Testis (tissue), 3 donors: ENCODE measurements around the gene SFMBT2. TPM values are rescaled to one million over a fixed set of nuclear protein-coding genes. Genes with fewer than 3 reads are reported as not detected.
"Not testable (repeated sequence)": the region's sequence is repeated elsewhere in the genome, so short reads cannot be mapped to it uniquely, and the experiment has no call there.

Source experiments
- DNase-seq: peaks from one replicate; pipeline ENCODE4 v3.0.0-alpha.2; 2019
- H3K27ac ChIP-seq, 2 donors: fragments of 200-600 bp; sonication (generic); one replicate each; pipeline ENCODE4 v1.5.1; 2019
- H3K27me3 ChIP-seq: fragments of 200-600 bp; sonication (generic); one replicate; pipeline ENCODE4 v1.5.1; 2019
- H3K36me3 ChIP-seq: fragments of 200-600 bp; sonication (generic); one replicate; pipeline ENCODE4 v1.5.1; 2017; ENCODE audit warnings: low read depth; ENCODE audit errors: missing control alignments
- H3K4me1 ChIP-seq: fragments of 200-600 bp; sonication (generic); one replicate; pipeline ENCODE4 v1.5.1; 2019
- H3K4me3 ChIP-seq, 2 donors: fragments of 200-600 bp; sonication (generic); one replicate each; pipeline ENCODE4 v1.5.1; 2017 to 2019
- H3K9me3 ChIP-seq: fragments of 200-600 bp; sonication (generic); one replicate; pipeline ENCODE4 v1.5.1; 2017
- CTCF ChIP-seq, 3 experiments: fragments of 450-650 bp in 2 of 3; fragments of 200-600 bp in 1 of 3; sonication (generic) in 1 of 3; IDR thresholded peaks; one replicate each; pipeline ENCODE4 v1.5.1; 2016 to 2019; ENCODE audit warnings: antibody characterized with exemption in 3 of 3, mild to moderate bottlenecking in 2 of 3, moderate library complexity in 1 of 3
- POLR2A ChIP-seq: fragments of 450-650 bp; IDR thresholded peaks from one replicate; pipeline ENCODE4 v1.6.1; 2017; ENCODE audit warnings: antibody characterized with exemption, mild to moderate bottlenecking, moderate library complexity
- WGBS, 2 donors: methylation state at CpG; one replicate each; pipeline ENCODE4 v1.1.5; 2018; 5-methylcytosine and 5-hydroxymethylcytosine counted together
- intact Hi-C: fragments of 100-400 bp; cut with DNase I; formaldehyde crosslinking; loops from one replicate; pipeline ENCODE4 v1.15.1; 2023; ENCODE audit warnings: low total_unique reads
- polyA plus RNA-seq: library from polyadenylated mRNA; stranded (reverse); fragments of 350-450 nt; fragmentation: Illumina TruSeq; extraction: RNeasy Lipid Tissue Mini Kit (QIAGEN cat#74804); gene quantifications from one replicate; pipeline ENCODE4 v1.2.3, GENCODE V29; 2014; ENCODE audit warnings: low read depth, low replicate concordance; ENCODE audit not compliant: insufficient read depth
- total RNA-seq, 2 donors: library from RNA; depleted of rRNA; stranded (reverse); fragments of >200 nt; gene quantifications; one replicate each; pipeline ENCODE4 v1.2.3, GENCODE V29; 2016

SFMBT2 gene
- total and polyA plus RNA-seq, 3 donors from 2014 or later, result 3.6 to 8.5 (median 7.6) TPM

- Histone ChIP-seq H3K27me3 (no peaks in the 10 kb centered on the region), H3K36me3 (no peaks in the 10 kb centered on the region), H3K9me3 (no peaks in the 10 kb centered on the region), H3K4me3 (no peak overlapping the region), H3K4me1 (no peaks in the 10 kb centered on the region), H3K27ac (no peak overlapping the region)
- intact Hi-C loops, result no loop called here
- WGBS, 2 donors, result 93 to 94% methylated on average over 6 of the region's 6 CpGs
- no peak for DNase-seq
- no peak for TF ChIP-seq CTCF (IDR thresholded peaks at IDR 0.05)
- no peak for TF ChIP-seq POLR2A
These were observed 224.3 kb downstream of the SFMBT2 start for GRCh38 chr10:7186387-7187018.

GRCh38 chr10:7185367-7185690, 225.5 kb downstream of the SFMBT2 start:
- Histone ChIP-seq H3K9me3 (no peaks in the 10 kb centered on the region), H3K4me3 (no peak overlapping the region), H3K27ac (no peak overlapping the region), H3K27me3 (no peaks in the 10 kb centered on the region), H3K36me3 (no peaks in the 10 kb centered on the region), H3K4me1 (no peaks in the 10 kb centered on the region)
- WGBS, 2 donors, result 87 to 89% methylated on average over 4 of the region's 4 CpGs
- TF ChIP-seq POLR2A, result no peak
- TF ChIP-seq CTCF (IDR thresholded peaks at IDR 0.05), result no peak
- intact Hi-C loops, result no loop called here
- no peak for DNase-seq

GRCh38 chr10:7184660-7185366, 226.0 kb downstream of the SFMBT2 start:
- Histone ChIP-seq H3K36me3 (no peaks in the 10 kb centered on the region), H3K27ac (no peak overlapping the region), H3K4me1 (no peaks in the 10 kb centered on the region), H3K9me3 (no peaks in the 10 kb centered on the region), H3K27me3 (no peaks in the 10 kb centered on the region), H3K4me3 (no peak overlapping the region)
- TF ChIP-seq POLR2A, result no peak
- no peak for TF ChIP-seq CTCF (IDR thresholded peaks at IDR 0.05)
- WGBS, 2 donors, result 92 to 93% methylated on average over 14 of the region's 14 CpGs
- intact Hi-C loops, result no loop called here
- DNase-seq, result no peak

- H3K9me3 ChIP-seq, H3K4me3 ChIP-seq, H3K27me3 ChIP-seq, intact Hi-C loops, H3K4me1 ChIP-seq, H3K27ac ChIP-seq, H3K36me3 ChIP-seq, DNase-seq: not testable (repeated sequence)
- WGBS, 2 donors, result 92 to 98% methylated on average over 2 of the region's 2 CpGs
These were observed 226.7 kb downstream of the SFMBT2 start for GRCh38 chr10:7184116-7184515.

GRCh38 chr10:7182327-7182726, 228.5 kb downstream of the SFMBT2 start:
- 86 to 100% methylated on average over 1 of the region's 1 CpG for WGBS, 2 donors
- H3K4me1 ChIP-seq, H3K27ac ChIP-seq, H3K4me3 ChIP-seq, H3K9me3 ChIP-seq, intact Hi-C loops, H3K36me3 ChIP-seq, DNase-seq, H3K27me3 ChIP-seq: not testable (repeated sequence)

GRCh38 chr10:7181420-7181819, 229.4 kb downstream of the SFMBT2 start:
- Histone ChIP-seq H3K9me3 (no peaks in the 10 kb centered on the region), H3K36me3 (no peaks in the 10 kb centered on the region), H3K27me3 (no peaks in the 10 kb centered on the region), H3K4me3 (no peak overlapping the region), H3K27ac (no peak overlapping the region), H3K4me1 (no peaks in the 10 kb centered on the region)
- WGBS, 2 donors, result 89 to 90% methylated on average over 2 of the region's 2 CpGs
- intact Hi-C loops, result no loop called here
- no peak for DNase-seq
- TF ChIP-seq CTCF (IDR thresholded peaks at IDR 0.05) (no peak), POLR2A (no peak)
